HG02678 (cell line): ENCODE measurements around the gene TBRG4.

ENCODE experiments used
- ATAC-seq: cut with Tn5 transposase; IDR thresholded peaks from one replicate; pipeline ENCODE4 v1.9.1; 2021; ENCODE audit warnings: mild to moderate bottlenecking, moderate library complexity; ENCODE audit not compliant: unreplicated experiment

The TBRG4 gene

GRCh38 chr7:45075871-45076796 lies 35.4 kb downstream of the TBRG4 start:
- no peak for ATAC-seq

- no peak for ATAC-seq
Observed at GRCh38 chr7:45075355-45075644, 36.2 kb downstream of the TBRG4 start.

DNA sequence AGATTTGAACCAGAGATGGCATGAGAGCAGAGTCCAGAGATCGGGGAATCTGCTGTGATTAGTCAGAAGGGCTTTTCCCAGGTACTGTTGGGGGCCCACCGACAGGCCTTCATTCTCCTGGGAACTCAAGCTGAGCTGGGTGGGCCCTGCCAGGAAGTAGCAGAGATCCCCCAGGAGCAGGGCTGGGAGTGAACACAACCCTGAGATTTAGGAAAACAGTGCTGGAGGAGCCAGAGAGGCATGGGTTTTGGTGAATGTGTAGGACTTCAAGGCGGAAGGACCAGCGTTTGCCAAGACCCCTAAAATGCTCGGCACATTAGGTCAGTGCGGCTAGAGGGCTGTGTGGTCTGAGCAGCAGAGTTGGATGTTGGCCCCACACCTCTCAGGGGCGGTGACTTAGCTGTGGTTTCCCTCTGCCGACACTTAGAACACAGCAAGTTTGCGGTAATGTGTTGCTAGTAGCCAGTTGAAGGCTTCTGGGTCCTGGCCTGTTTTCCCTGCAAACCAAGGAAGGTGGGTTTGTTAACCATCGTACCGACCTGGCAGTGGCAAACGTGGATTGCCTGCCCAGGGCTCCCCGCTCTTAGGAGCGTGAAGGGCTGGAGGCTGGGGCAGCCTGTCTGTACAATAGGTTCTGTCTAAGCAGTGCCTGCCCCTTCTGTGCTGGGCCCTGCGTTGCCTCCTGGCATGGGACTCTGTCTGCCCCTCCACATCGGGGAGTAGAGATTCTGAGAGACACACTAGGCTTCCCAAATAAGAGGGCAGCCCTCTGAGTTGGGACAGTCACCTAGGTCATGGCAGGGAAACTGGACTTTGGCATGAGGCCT lies 36.8 kb downstream of the TBRG4 start:
- ATAC-seq: no peak

GRCh38 chr7:45073786-45074527 lies 37.5 kb downstream of the TBRG4 start:
- no peak for ATAC-seq

DNA sequence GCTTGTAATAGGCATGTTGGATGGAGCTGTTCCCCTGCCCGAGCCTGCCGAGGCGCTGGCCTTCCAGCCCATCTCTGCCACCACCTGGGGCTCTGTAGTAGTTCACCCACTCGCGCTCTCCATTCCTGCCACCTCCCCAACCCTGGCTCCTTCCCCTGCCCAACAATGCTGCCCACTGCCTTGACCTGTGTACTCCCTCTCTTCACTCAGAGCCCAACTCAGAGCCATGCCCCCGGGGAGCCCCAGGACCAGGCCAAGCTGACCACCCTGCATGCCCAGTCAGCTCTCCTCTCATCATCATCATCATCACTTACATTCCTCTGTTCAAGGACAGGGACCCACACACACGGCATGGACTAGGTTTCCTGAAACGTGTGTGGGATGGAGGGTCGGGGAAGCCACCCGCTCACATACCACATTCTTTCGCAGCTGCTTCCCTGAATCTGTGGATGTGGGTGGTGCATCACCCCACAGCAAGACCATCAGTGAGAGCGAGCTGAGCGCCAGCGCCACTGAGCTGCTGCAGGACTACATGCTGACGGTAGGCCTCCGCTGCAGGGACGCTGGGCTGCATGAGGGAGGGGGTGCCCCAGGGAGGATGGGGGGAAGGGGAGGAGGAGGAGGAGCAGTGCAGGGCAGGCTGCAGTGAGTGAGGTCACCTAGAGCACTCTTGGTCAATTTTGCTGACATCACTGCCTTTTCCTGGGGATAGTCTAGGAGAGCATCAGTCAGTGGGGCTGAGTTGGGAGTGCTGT lies 38.3 kb downstream of the TBRG4 start:
- ATAC-seq: no peak

- no peak for ATAC-seq
Observed at GRCh38 chr7:45072131-45073030, 39.1 kb downstream of the TBRG4 start.

DNA sequence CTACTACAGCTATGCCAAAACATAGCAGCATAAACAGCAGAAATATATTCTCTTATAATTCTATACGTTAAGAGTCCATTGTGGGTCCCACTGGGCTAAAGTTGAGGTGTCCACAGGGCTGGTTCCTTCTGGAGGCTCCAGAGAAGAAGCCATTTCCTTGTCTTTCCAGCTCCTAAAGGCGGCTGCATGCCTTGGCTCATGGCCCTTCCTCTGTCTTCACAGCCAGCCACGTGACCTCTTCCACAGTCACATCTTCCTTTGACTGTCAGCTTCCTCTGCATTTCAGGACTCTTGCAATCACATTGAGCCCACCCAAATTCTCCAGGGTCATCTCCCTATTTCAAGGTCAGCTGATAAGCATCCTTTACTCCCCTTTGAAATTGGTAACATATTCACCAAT lies 40.0 kb downstream of the TBRG4 start:
- no peak for ATAC-seq

- ATAC-seq: no peak
Observed at GRCh38 chr7:45070254-45070642, 41.2 kb downstream of the TBRG4 start.

DNA sequence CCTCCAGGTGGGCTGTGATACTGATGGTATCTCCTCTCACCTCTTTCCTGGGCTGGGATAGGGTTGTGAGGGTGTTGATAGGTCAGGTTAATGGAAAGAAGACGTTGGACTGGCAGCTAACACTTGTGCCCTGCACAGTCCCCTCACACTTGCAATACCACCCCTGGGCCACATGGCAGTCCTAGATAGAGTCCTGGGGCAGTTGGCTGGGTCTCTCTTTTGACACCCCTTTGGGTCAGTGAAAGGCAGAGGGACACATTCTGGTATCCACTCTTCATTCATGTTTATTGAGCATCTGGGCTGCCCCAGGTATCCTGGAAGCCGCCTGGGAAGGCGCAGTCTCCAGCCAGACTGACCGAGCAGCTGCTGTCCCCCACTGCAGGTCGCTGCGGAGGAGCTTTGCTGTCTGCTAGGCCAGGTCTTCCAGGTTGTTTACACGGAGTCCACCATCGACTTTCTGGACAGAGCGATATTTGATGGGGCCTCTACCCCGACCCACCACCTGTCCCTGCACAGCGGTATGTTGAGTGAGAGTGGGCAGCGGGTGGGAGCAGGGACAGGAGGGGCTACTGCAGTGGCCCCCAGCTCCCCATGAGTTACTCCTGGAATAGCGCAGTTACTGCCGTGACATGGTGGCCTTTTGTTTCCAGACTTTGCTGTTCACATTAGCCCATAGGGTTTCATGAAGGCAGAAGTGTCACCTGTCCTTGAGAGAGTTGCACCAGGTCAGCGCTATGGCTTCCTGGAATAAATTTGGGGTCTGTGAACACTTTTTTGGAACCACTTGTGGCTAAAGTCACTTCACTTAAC lies 41.8 kb downstream of the TBRG4 start:
- no peak for ATAC-seq

DNA sequence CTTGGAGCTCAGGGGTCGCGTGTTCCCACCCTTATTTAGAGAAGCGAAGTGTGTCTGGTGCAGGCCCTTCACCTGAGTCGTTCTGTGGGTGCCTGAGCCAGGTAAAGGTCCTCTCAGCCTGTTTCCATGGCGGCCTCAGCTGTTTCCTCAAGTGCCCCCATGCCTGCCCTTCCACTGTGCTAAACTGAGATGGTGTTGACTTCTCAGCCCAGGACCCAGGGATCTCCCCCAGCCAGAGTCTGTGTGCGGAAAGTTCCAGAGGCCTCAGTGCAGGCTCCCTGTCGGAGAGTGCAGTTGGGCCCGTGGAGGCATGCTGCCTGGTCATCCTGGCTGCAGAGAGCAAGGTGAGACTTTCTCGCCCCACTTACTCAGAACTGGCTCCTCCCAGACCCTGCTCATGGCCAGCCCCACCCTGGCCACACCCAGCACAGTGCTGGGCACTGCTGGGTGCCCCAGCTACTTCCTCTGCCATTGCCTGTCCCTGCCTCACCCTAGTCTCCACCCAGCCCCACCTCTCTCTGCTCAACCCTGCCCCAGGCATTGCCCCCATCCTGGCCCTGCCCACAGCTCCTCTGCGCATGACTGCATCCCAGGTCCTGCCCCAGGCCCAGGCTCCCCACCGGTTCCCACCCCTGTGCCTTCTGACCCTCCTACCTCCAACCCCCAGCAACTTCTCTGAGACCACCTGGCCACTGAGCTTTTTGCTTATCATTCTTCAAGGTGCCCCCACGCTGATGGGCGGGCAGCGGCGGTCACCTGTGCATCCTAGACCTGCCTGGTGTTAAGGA lies 43.1 kb downstream of the TBRG4 start:
- ATAC-seq: no peak

- ATAC-seq: no peak
Observed at GRCh38 chr7:45067582-45067981, 43.9 kb downstream of the TBRG4 start.

- ATAC-seq: no peak
Observed at GRCh38 chr7:45066409-45066808, 45.1 kb downstream of the TBRG4 start.

DNA sequence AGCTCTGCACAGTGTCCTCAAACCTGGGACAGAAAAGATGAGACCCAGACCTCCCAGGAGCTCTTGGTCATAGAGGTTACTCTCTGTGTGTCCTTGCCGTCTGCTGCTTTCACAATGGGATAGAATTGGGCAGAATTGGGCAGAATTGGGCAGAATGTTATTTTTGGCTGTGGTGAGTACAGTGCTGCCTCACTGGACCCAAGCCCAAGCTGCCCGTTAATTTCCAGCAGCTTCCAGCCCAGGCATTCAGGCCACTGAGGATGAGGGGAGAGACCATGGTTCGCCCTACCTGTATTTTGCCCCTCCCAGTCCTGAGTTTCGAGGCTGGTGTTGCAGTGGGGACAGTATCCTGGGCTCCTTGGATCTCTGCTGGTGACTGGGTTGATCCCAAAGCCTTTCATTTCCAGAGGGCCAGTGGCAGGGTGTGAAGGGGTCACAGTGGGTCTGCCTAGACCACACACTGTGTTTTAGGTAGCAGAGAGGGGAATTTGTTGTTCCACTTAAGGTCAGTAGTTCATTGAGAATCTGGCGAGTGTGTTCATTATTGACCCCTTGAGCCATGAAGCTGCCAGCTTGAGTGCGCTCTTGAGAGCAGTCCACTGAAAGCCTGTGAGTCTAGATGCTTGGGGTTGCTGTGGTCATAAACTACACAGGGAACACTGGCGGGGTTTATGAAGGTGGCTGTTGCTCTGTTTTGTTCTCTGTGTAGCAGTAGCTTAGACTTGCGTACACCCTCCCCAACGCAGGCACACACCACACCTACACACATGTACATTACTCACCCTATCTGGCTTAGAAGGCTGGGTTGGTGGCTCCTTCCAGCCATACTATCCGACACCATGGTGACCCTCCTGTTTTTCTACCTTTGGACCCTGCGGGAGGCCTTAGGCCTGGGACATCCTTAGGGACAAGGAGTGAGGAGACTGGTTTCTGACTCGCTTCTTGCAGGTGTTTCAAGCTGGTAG lies 46.2 kb downstream of the TBRG4 start:
- no peak for ATAC-seq

DNA sequence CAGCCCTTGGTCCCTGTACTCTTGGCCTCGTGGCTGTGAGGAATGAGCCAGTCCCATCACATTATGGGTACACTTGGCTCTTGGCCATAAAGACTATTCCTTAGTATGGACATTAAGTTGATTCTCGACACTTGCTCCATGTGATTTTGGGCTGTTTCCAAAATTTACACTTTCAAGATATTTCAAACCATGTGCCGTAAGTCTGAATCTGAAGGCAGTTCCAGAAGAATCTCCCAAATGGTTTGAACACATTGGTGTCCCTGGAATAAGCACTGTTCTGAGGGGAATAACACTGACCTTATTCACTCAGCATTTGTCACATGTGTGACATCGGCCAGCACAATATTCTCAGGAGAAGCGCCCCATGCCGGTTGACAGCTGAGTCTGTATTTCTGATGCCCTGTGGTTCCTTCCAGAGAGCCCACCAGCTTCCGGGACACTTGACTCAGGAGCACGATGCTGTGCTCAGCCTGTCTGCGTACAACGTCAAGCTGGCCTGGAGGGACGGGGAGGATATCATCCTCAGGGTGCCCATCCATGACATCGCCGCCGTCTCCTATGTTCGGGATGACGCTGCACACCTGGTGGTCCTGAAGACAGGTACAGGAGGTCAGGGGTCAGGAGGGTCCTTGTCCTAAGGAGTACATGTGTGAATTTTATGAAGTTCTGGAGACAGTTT lies 47.3 kb downstream of the TBRG4 start:
- ATAC-seq: no peak

DNA sequence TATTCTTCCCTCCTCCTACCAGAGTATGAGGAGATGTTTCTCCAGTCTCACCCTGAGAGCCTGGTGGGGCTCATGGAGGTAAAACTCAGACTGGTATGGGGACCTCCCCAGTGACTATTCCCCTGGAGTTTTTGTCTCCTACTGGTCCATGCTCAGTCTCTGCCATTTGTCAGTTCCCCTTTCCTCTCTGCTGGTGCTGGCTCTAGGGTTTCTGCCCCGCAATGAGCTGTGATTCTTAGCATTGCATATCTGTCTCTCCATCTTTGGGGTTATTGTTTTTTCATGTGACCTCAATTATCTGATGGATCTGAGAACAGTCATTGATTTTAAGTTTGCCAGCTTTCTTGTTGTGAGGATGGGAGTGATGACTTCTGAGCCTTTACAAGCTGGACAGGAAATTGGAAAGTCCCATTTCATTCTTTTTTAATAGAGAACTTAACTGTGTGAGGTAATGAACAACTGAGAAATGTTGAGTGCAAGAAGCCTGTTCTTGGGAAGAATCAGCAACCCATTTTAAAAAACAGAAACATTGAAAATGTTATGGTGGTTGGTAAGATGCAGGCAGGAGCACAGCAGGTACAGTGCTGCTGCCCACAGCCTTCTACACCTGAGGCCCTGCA lies 49.6 kb downstream of the TBRG4 start:
- no peak for ATAC-seq

DNA sequence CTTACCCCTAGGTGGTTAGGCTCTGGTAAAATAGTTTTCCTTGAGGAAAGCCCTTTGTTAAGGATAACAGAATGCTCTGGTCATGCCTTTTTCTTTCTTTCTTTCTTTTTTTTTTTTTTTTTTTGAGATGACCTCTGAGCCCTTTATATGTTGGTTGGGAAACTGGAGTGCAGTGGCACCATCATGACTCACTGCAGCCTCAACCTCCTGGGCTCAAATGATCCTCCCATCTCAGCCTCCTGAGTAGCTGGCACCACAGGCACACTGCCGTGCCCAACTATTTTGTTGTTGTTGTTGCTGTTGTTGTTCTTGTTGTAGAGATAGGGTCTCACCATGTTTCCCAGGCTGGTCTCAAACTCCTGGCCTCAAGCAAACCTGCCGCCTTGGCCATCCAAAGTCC lies 50.1 kb downstream of the TBRG4 start:
- no peak for ATAC-seq
